AG04449 (cell line): ENCODE measurements around the gene GPR42.

ENCODE experiments used
- CTCF ChIA-PET: fragments of 350-600 bp; formaldehyde crosslinking; extraction: SDS; loops from one replicate; lab custom pipeline; 2021; ENCODE audit warnings: antibody characterized with exemption; lab: Yijun Ruan, JAX
- POLR2A ChIA-PET: fragments of 400-600, 350-600 bp; formaldehyde crosslinking; extraction: SDS; loops from one replicate; lab custom pipeline; 2020; ENCODE audit warnings: antibody characterized with exemption, inconsistent platforms; lab: Yijun Ruan, JAX
- DNase-seq: peaks from one replicate; pipeline ENCODE4 v3.0.0-alpha.2; 2010; ENCODE audit warnings: low read depth, low spot score
- H3K4me3 ChIP-seq: 2 replicates; pipeline ENCODE4 v1.5.1; 2011; ENCODE audit warnings: low read depth, mild to moderate bottlenecking, control low read depth, low read length
- CTCF ChIP-seq: IDR thresholded peaks from one replicate; pipeline ENCODE4 v1.5.1; 2011; ENCODE audit warnings: mild to moderate bottlenecking, moderate library complexity, low read length, control low read depth, inconsistent platforms; ENCODE audit not compliant: insufficient read depth; ENCODE audit errors: missing control alignments

Gene GPR42

DNA sequence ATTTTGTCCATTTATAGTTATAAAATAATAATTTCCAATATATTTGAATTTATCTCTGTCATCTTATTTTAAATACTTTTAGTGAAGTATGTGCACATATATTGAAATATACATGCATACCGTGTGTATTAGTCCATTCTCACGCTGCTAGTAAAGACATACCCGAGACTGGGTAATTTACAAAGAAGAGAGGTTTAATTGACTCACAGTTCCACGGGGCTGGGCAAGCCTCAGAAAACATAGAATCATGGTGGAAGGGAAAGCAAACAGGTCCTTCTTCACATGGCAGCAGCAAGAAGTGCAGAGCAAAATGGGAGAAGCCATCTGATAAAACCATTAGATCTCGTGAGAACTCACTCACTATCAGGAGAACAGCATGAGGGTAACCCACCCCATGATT is 39.6 kb downstream of the GPR42 start:
- H3K4me3 ChIP-seq, result no peak overlapping the region
- CTCF ChIA-PET, result no interaction called here
- no peak for DNase-seq
- no peak for TF ChIP-seq CTCF
- POLR2A ChIA-PET, result no interaction called here

DNA sequence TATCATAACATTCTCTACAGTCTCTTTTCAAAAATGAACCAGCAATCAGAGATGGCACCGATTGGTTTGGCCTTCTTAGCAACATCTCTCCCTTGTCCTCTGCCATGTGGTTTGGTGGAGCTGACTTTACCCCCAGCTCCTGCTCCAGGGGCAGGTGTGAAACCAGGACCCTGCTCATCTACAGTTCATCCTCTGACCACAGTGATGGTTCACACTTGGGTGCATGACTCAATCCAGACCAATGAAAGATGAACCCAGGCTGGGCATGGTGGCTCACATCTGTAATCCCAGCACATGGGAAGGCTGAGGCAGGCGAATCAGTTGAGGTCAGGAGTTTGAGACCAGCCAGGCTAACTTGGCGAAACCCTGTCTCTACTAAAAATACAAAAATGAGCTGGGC is 43.6 kb downstream of the GPR42 start:
- CTCF ChIA-PET, result interaction anchor here (1.2 kb wide), 1 partner anchor 61 kb away, joined by 3 read pairs; no protein-coding TSS in a partner anchor
- no peak for TF ChIP-seq CTCF
- H3K4me3 ChIP-seq, result no peak overlapping the region
- POLR2A ChIA-PET, result no interaction called here
- no peak for DNase-seq

DNA sequence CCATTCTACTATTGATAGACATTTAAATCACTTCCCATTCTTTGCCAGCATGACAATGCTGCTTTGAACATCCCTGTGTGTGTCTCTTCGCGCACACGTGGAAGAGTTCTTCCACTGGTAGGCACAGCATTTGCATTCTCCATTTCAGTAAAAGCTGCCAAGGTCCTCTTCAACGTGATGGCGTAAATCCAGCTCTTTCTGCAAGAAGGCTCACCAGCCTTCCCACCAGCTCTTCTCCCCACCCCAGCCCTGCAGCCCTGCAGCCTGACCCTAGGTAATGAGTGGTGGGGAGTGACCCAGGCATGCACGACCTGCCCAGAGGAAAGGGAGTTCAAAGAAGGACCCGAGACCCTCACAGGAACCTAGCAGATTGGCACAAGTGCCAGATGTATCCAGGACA is 45.5 kb downstream of the GPR42 start:
- DNase-seq, result no peak
- ChIA-PET POLR2A (no interaction called here), CTCF (no interaction called here)
- TF ChIP-seq CTCF, result no peak
- H3K4me3 ChIP-seq, result no peak overlapping the region

DNA sequence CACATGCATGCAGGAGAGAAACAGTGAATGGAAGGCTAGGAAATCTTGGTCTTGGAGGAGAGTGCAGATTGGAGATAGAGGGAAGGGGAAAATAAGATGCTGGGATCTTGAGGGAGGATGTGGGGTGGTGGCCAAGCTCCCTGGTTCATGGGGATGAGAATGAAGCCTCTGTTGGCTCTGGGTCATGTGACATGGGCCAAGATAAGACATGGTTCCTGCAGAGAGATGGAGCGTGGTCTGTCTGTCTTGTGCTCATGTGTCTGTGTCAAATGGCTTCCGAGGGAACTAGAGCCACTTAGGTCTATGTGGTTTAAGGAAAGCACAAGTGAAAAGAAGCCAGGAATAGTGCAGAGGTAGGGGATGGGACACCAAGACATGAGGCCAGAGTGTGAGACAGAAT is 46.4 kb downstream of the GPR42 start:
- ChIA-PET POLR2A (interaction anchor here (0.6 kb wide), 1 partner anchor 22 kb away, joined by 3 read pairs; no protein-coding TSS in a partner anchor), CTCF (no interaction called here)

DNA sequence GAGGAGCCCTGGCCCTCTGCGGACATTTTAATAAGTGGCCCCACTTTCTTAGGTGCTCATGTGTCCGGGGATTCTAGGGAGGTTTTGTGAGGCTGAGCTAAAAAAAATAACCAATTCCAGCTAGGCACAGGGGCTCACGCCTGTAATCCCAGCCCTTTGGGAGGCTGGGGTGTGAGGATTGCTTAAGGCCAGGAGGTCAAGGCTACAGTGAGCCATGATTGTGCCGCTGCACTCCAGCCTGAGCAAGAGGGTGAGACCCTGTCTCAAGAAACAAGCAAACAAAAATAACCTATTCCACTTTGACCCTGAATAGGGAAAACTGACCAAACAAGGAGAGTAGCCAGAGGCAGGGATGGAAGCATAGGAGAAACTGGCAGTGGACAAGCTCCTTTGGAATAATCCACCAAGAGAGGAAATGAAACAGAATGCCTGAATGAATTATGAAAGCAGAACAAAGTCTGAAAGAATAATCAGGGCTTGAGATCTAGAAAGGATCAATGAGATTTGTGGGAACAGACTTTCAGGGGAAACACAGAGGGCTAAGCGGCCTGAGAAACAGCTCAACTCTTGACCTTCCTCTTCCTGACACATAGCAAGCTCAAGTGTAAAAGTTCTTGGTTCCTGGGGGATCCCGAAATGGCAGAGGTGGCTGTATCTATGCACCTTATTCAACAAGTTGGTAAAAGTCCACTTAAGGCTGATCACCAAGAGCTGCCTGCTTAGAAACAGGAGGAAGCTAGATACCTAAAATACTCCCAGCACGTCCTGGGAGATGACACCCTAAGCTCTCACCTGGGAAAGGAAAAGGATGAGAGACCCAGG is 47.1 kb downstream of the GPR42 start:
- DNase-seq, result no peak

More for the DNA sequence above, 46.4 kb downstream of the GPR42 start:
- DNase-seq, result no peak
- no peak overlapping the region for H3K4me3 ChIP-seq
- no peak for TF ChIP-seq CTCF

More for the DNA sequence above, 47.1 kb downstream of the GPR42 start:
- CTCF ChIA-PET, result no interaction called here
- no peak overlapping the region for H3K4me3 ChIP-seq
- POLR2A ChIA-PET, result interaction anchor here (0.6 kb wide), 1 partner anchor 27 kb away, joined by 3 read pairs; no protein-coding TSS in a partner anchor
- no peak for TF ChIP-seq CTCF
